NCI-H128 (cell line): ENCODE results near the gene EYA3.

Experiments
- DNase-seq: peaks from one replicate; lab custom pipeline; 2025; ENCODE audit not compliant: unreplicated experiment; lab: John Stamatoyannopoulos, UW

The EYA3 gene, protein sequence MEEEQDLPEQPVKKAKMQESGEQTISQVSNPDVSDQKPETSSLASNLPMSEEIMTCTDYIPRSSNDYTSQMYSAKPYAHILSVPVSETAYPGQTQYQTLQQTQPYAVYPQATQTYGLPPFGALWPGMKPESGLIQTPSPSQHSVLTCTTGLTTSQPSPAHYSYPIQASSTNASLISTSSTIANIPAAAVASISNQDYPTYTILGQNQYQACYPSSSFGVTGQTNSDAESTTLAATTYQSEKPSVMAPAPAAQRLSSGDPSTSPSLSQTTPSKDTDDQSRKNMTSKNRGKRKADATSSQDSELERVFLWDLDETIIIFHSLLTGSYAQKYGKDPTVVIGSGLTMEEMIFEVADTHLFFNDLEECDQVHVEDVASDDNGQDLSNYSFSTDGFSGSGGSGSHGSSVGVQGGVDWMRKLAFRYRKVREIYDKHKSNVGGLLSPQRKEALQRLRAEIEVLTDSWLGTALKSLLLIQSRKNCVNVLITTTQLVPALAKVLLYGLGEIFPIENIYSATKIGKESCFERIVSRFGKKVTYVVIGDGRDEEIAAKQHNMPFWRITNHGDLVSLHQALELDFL

DNA sequence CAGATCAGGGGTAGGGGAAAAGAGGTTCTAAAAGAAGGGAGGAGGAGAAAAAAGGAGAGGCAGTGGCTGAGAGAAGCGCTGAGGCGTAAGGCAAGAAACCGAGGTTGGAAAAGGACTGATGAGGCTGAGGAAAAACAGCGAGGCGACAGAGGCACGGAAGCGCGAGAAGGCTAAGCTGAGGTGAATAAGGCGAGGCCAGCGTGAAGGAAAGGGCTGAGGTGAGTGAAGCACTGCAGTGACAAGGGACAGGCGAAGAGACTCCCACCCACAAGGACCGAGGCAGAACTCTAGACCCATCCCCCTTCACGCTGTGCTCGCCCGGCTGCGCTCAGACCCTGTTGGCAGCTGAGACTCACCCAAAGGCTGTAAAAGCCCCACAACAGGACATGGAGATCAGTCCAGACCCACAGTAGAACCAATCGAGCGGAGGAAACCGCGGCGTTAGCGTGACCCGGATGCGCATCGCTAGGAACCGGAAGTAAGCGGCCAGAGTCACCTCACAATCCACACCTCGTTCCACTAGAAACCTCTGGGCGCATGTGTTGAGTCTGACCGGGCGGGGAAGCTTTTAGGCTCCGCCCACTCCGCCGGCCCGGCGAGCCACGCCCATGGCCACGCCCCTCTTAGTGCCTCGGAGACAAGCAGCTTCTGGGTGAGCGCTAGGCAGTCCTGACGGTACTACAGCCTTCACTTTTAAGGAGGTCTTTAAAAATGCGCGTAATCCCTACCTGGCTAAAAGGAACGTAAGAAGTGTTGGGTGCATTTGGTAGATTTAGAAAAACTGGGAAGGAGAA lies at the start of gene EYA3:
Gene EYA3, minus strand, starts transcription at position 443 of the 794 bp plus-strand sequence. CDS start 30,584 bp downstream, outside the sequence.
- DNase-seq: peak; percentile 98

DNA sequence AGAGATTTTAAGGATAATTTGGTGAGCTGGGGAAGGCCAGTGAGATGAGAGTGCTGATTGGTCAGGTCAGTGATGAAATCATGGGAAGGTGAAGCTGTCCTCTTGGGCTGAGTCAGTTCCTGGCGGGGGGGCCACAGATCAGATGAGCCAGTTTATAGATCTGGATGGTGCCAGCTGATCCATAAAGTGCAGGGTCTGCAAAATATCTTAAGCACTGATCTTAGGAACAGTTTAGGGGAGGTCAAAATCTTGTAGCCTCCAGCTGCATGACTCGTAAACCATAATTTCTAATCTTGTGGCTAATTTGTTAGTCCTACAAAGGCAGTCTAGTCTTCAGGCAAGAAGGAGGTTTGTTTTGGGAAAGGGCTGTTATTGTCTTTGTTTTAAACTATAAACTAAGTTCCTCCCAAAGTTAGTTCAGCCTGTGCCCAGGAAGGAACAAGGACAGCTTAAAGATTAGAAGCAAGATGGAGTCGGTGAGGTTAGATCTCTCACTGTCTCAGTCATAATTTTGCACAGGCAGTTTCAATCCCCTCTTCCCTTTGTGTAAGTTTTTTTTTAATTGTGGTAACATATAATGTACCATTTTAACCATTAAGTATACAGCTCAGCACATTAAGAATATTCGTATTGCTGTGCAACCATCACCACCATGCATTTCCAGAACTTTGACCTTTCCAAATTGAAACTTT lies 48.7 kb upstream of the EYA3 start:
- DNase-seq: no peak

DNA sequence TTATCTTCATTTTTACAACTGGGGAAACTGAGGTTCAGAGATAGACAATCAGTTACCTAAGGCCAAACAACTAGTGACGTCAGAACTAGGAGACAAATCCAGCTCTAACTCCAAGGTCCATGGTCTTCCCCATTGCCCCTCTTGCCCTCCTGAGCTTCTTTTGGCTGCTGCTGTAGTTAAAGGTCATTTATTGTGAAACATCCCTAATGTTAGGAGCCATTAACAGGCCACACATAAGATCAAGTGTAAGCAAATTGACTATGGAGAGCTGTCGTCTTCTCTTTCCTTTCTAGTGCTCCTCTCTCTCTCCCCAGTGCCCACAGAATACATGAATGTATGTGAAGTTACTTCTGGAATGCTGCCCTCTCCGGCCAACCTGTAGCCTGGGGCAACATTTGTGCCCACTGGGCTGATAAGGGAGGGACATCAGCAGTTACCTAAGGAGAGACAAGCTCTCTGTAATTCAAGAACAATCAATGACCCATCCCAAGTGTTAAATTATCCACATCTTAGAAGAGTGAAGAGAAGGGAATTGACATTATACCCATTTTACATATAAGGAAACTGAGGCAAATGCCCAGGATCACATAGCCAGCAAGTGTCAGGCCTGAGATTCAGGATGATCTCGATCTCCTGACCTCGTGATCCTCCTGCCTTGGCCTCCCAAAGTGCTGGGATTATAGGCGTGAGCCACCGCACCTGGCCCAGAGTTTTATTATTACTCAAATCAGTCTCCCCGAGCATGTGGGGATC lies 47.9 kb upstream of the EYA3 start:
- no peak for DNase-seq

DNA sequence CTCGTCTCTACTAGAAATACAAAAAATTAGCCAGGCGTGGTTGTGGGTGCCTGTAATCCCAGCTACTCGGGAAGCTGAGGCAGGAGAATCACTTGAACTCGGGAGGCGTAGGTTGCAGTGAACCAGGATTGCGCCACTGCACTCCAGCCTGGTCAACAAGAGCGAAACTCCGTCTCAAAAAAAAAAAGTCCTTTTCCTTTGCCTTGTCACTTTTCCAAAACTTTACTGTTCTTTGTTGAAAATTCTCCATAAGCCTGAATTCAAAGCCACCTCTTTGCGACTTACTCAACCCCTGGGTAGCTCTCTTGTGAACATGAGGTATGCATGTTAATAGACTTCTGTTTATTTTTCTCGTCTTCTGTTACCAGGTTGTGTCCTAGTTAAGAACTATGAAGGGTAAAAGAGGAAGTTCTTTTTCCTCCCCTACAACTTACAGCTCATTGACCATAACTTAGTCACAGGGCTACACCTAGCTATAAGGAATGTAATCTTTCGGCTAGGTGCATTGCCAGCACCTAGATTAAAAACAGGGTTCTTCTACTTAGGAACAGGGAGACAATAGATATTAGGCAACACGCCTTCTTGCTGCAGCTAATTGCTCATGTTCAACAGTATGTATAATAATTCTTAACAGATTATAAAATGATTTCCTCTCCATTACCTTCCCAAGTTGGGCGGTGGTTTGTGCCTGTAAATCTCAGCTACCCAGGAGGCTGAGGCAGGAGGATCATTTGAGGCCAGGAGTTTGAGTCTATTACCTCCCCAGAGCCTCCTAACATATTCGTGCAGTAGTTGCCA lies 47.2 kb upstream of the EYA3 start:
- DNase-seq: no peak

DNA sequence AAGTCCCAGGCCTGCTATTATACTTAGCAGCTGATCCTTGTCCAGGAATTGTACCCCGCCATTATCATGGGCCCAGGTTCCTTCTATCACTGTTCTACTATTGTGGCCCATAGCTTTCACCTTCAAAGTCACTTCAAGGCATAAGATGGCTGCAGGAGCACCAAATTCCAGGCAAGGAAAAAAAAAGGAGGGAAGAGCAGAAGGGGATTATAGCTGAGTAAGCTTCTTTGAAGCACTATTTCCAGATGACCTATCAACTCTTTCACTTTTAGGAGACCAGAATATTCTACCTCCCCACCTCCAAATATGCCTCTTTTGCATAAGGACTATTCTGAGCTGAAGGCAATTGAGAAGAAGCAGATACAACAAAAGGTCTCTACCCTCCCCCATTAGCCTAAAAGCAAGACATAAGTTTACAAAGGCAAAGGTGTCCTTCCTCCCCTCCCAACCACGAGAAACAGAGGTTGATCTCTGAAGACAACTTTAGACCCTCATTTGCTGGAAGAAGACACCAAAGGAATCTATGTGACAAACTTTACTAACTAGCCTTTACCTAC lies 46.3 kb upstream of the EYA3 start:
- no peak for DNase-seq

DNA sequence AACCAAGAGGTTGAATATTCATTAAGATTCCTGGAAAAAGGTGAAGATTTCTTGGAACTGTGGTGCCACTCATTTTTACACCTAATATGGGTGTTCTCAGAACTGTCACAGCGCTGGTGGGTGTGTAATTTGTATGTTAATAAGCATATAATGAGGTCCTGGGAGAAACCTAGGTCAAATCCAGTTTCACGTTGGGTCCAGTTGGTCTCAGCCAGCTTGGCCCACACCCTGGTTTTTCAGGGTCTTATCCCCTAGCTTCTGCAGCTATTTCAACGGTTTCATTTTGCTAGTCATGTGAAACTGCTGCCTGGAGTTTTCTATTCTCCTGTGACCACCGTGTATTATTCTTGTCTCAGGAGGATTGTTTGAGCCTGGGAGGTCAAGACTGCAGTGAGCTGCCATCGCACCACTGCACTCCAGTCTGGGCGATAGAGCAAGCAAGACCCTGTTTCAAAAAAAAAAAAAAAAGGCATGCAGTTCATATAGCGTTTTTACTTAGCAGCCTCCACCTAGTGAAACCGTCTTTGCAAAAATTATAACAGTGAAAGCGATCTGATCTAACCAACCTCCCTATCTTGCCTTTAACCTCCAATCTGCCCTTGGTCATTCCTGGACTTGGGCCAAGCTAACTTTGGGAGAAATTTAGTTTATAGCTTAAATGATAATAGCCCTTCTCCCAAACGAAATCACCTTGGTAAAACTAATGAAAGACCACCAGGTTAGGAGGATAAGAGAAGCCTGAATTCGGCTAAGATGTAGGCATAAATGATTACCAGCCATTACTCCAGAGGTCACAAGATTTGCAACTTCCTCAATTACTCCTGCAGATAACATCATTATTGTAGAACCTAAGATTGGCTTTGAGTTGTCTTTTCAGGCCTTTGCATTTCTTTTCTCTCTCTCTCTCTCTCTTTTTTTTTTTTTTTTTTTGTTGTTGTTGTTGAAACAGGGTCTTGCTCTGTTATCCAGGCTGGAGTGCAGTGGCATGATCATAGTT lies 44.1 kb upstream of the EYA3 start:
- DNase-seq: no peak

DNA sequence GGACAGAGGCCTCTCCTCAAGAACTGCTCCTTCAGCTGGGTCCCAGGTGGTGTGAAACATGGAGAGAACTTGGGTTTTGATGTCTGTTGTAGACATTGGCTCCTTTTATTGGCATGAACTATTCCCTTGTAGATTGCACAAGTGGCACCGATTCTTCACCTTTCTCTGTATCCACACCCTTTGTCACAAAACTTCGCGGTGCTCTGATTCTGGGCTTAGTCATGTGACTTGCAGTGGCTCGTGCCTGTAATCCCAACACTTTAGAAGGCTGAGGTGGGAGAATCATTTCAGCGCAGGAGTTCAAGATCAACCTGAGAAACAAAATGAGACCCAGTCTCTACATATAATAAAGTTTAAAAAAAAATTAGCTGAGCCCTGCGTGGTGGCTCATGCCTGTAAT lies 42.5 kb upstream of the EYA3 start:
- DNase-seq: no peak

DNA sequence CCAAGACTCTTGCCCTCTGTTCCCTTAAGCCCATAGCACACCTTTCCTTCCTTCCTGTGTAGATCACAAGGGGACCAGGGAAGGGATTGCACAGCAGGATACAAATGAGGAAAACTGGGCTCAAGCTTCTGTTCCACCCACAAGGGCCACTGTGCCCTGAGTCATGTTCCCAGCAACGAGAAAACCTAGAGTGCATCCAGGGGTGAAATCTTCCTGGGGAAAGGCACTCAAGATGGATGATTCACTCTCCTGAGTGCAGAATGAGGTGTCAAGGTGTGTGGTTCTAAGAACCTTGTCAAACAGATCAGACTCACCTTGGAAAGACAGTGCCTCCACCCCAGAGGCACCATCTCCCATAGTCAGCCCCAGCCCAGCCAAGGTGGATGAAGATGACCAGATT lies 40.7 kb upstream of the EYA3 start:
- no peak for DNase-seq

DNA sequence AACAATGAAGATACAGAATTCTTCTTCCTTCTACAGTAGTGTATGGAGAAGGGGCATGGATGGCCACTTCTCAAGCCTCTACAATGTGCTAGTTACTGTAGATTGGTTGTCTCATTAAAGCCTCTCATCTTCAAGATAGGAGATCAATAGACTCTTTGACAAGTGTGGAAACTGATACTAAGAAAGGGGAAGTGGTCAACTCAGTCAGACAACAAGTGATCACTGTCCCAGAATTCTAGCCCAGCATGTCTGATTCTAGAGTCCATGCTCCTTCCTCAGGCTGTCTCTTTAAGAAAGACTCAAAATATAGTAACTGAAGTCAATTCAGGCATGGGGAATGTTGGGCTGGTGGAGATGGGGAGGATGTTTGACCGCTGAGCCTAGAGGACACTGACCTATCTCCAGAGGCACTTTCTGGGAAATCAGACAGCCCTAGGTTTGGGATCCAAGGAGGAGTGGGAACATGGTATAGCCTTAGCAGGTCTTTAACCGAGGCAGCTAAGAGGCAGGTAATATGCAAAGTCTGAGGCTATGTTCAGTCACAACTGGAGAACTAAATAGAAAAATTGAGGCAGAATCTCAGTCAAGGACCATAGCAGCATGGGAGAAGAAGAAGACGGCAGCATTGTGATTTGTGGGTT lies 39.3 kb upstream of the EYA3 start:
- no peak for DNase-seq

DNA sequence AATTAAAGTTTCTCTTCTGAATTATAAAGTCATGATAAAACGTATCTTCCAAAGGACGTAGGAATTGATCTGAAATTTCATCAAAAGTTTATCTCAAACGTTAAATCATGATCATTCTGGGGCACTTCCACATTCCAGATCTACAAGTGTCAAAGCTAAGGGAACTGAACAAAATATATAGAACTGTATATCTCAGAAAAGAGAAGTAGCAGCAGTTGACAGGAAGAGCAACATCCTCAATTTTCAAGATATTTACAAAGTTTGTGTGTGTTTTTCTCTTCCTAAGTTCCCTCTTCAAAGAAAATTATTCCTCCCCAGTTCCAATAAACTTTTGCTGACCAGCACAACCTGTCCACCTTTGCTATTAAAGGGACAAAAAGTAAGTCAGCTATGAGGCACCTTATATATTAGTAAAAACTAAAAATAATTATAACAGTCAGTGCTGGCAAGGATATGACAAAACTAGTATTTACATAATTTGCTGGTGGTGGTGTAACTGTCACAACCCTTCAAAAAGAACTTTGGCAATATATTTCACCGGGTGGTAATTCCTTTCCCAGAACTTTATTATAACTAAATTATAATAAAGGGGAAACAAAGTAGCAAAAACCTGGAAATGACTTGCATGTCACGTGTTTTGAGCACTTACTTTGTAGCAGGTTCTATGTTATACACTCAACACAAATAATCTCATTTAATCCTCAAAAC lies 38.5 kb upstream of the EYA3 start:
- no peak for DNase-seq

DNA sequence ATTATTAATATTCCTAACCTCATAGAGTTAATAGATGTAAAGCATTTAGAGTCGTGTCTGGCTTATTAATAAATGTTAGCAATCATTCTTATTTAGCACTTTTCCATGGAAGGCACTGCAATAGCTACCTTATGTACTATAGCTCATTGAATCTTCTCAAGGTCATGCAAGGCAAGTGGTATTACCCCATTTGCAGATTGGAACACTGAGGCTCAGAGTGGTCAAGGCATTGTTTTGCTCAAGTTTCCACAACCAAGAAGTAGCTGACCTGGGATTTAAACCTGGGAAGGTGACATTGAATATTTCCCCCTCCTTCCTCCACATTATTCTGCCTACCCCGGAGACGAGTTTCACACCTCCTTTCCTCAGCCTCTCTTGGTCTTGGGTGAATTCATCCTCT lies 37.8 kb upstream of the EYA3 start:
- no peak for DNase-seq

DNA sequence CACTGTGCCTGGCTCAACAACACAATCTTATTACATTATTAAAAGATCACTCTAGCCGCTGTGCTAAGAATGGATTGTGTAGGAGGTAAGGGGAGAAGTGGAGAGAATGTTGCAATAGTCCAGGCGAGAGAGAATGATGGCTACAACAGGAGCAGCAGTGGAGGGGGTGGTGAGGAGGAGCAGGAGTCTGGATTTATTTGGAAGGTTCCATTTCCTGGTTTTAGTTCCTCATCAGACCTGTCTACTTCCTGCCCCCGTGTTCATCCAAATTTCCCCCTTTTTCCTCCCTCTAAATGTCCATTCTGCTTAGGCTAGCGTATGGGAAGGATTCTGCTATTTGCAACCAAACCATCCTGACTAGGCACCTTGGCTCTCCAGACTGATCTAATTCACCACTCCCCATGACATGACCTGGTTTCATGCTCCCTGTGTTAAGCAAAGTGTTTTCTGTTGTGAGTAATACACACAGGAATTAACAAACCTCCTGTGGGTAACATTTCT lies 35.1 kb upstream of the EYA3 start:
- no peak for DNase-seq

DNA sequence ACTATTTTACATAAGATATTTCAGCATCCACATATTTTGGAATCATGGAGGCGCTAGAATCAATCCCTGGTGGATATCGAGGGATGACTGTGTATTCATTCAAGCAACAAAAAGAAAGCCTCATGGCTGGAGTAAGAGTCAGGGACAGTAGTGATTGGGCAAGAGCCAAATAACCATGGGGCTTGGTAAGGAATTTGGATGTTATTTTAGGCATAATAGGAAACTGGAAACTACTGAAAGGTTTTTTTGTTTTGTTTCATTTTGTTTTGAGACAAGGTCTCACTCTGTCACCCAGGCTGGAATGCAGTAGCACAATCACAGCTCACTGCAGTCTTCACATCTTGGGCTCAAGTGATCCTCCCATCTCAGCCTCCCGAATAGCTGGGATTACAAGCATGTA lies 33.8 kb upstream of the EYA3 start:
- no peak for DNase-seq

DNA sequence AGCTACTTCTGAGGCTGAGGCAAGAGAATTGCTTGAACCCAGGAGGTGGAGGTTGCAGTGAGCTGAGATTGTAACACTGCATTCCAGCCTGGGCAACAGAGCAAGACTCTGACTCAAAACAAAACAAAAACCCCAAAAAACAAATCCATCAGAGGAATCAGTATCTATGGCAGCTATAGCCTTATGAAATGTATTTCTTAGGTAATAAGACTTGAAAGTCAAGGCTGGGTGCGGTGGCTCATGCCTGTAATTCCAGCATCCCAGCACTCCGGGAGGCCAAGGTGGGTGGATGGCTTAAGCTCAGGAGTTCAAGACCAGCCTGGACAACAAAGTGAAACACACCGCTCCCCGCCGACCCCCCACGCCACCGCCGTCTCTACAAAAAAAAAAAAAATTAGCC lies 31.1 kb upstream of the EYA3 start:
- DNase-seq: no peak

DNA sequence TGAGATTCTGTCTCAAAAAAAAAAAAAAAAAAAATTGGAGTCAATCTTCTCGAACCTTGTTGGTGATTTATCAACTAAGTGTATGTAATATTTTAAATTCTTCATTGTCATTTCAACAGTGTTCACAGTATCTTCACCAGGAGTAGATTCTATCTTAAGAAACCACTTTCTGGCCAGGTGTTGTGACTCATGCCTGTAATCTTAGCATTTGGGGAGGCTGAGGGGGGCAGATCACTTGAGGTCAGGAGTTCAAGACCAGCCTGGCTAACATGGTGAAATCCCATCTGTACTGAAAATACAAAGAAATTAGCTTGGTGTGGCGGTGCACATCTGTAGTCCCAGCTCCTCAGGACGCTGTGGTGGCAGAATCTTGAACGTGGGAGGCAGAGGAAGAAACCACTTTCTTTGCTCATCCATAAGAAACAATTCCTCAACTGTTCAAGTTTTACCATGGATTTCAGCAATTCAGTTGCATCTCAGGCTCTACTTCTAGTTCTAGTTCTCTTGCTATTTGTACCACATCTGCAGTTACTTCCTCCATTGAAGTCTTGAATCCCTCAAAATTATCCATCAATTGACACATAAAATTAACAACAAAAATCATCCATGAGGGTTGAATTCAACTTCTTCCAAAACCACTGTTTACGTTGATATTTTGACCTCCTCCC lies 30.4 kb upstream of the EYA3 start:
- DNase-seq: no peak

DNA sequence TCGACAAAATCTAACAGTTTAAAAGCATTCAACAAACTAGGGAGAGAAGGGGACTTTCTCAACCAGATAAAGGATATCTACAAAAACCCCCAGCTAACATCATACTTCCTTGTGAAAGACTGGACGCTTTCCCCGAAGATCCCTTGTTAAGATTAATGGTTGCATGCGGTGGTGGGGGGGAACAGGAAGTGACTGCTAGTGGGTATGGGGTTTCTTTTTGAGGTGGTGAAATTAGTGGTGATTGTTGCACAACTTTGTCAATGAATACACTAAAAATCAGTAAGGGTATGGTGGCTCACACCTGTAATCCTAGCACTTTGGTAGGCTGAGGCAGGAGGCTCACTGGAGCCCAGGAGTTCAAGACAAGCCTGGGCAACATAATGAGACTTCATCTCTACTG lies 26.9 kb upstream of the EYA3 start:
- no peak for DNase-seq

DNA sequence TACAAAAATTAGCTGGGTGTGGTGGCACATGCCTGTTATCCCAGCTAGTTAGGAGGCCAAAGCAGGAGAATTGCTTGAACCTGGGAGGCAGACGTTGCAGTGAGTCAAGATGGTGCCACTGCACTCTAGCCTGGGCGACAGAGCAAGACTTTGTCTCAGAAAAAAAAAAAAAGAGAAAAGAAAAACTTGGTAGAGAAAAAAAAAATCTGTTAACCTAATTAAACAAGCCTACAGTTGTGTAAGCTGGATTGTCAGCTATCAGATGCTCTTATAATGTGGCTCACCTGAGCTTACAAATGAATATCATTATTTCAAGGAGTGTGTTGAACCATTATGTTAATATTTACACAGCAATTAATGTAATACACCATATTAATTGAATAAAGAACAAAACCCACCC lies 26.4 kb upstream of the EYA3 start:
- DNase-seq: no peak
